GM21717 (cell line): ENCODE results near the gene GTF2I.
"Not testable (repeated sequence)": the region's sequence is repeated elsewhere in the genome, so short reads cannot be mapped to it uniquely, and the experiment has no call there.

Source experiments
- ATAC-seq: cut with Tn5 transposase; IDR thresholded peaks from one replicate; pipeline ENCODE4 v1.9.1; 2021; ENCODE audit warnings: mild to moderate bottlenecking, moderate library complexity; ENCODE audit not compliant: unreplicated experiment

GTF2I gene

GRCh38 chr7:74773760-74774750, 116.5 kb downstream of the GTF2I start, which contains the start of gene NCF1:
Gene NCF1 (plus strand): TSS chr7:74774011. CDS start chr7:74774032, 21 bp downstream.
- peak; percentile 79 for ATAC-seq

GRCh38 chr7:74775111-74775510, 117.6 kb downstream of the GTF2I start:
- ATAC-seq: not testable (repeated sequence)

- not testable (repeated sequence) for ATAC-seq
Observed at GRCh38 chr7:74779053-74779452, 121.5 kb downstream of the GTF2I start.

- not testable (repeated sequence) for ATAC-seq
Observed at GRCh38 chr7:74781746-74782145, 124.2 kb downstream of the GTF2I start.

- ATAC-seq: not testable (repeated sequence)
Observed at GRCh38 chr7:74783595-74783994, 126.1 kb downstream of the GTF2I start.

- peak; percentile 89 for ATAC-seq
Observed at GRCh38 chr7:74788369-74789150, 131.0 kb downstream of the GTF2I start.

- ATAC-seq: not testable (repeated sequence)
Observed at GRCh38 chr7:74789200-74789736, 131.8 kb downstream of the GTF2I start.

- not testable (repeated sequence) for ATAC-seq
Observed at GRCh38 chr7:74797848-74798622, 140.5 kb downstream of the GTF2I start.

GRCh38 chr7:74798644-74799043, 141.1 kb downstream of the GTF2I start:
- not testable (repeated sequence) for ATAC-seq
